C4-2B (cell line): ENCODE data around the gene SRSF3.
"Not testable (repeated sequence)": the region's sequence is repeated elsewhere in the genome, so short reads cannot be mapped to it uniquely, and the experiment has no call there.

Experiments
- H3K27ac ChIP-seq: fragments of 450-650 bp; 2 replicates; pipeline ENCODE4 v1.5.1; 2017
- CTCF ChIP-seq: fragments of 450-650 bp; conservative IDR thresholded peaks from 2 replicates; pipeline ENCODE4 v1.5.1; 2017; ENCODE audit warnings: mild to moderate bottlenecking
- ZFX ChIP-seq: fragments of 450-650 bp; IDR thresholded peaks from 2 replicates; pipeline ENCODE4 v1.6.1; 2017

SRSF3 gene

GRCh38 chr6:36651659-36652379, 57.7 kb downstream of the SRSF3 start:
- no peak overlapping the region for H3K27ac ChIP-seq
- TF ChIP-seq CTCF: no peak
- TF ChIP-seq ZFX: no peak

GRCh38 chr6:36654469-36654868, 60.3 kb downstream of the SRSF3 start:
- not testable (repeated sequence) for H3K27ac ChIP-seq
